ENCODE measurements around the gene SV2B.

Gene SV2B

DNA sequence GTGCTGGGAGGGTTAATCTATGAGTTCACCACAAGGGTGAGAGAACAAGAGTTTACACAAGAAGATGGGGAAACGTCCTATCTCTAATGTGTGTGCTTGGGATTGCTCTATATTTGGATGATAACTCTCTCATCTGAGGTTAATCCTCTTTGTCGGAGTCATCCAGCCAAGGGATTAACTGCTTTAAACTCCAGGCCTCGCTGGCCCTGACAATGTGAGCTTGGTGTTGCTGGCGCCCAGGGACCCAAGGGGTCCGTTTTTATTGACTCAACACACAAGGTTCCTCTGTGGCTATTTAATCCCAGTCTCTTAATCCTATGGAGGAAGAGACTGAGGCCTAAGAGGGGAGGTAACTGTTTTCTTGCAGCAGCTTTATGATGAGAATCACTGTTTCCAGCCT, 14.2 kb downstream of the SV2B start:
- DNase-seq (ENCODE audit: low read depth), result no peak
- H3K4me3 ChIP-seq (ENCODE audit: low read depth, low read length), result no peak overlapping the region
- TF ChIP-seq, protein P1, sequence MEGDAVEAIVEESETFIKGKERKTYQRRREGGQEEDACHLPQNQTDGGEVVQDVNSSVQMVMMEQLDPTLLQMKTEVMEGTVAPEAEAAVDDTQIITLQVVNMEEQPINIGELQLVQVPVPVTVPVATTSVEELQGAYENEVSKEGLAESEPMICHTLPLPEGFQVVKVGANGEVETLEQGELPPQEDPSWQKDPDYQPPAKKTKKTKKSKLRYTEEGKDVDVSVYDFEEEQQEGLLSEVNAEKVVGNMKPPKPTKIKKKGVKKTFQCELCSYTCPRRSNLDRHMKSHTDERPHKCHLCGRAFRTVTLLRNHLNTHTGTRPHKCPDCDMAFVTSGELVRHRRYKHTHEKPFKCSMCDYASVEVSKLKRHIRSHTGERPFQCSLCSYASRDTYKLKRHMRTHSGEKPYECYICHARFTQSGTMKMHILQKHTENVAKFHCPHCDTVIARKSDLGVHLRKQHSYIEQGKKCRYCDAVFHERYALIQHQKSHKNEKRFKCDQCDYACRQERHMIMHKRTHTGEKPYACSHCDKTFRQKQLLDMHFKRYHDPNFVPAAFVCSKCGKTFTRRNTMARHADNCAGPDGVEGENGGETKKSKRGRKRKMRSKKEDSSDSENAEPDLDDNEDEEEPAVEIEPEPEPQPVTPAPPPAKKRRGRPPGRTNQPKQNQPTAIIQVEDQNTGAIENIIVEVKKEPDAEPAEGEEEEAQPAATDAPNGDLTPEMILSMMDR (IDR thresholded peaks at IDR 0.05; ENCODE audit: insufficient read depth, low read depth, low read length, missing control alignments), result no peak

DNA sequence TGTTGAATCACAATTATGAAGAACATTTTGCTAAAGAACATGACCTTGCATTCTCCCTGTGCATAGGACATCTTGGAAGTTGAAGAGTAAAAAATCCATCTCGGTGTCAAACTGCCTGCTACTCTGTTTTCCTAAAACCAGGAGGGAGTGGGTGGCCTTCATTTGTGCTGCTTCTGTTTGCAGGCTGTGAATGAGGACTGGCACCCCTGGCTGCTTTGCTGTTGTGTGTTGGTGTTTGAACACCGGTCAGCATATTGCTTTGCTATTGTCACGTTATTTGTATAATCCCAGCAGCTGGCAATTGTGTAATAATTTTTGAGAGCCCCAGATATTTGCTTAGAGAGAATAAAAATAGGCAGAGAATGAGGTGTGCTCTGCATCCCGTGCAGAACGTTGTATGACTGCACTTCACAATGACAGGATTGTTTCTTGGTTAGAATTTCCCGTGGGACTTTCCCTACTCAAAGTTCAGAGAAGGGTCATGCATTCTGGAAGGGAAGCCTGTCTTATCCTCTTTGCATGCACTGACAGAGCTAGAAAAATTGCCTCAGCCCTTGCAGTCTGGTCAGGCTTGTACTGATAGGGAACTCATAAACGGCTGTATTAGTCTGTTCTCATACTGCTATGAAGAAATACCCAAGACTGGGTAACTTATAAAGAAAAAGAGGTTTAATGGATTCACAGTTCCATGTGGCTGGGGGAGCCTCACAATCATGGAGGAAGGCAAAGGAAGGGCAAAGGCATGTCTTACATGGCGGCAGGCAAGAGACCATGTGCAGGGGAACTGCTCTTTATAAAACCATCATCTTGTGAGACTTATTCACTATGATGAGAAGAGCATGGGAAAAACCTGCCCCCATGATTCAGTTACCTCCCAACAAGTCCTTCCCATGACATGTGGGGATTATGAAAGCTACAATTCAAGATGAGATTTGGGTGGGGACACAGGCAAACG, 16.3 kb downstream of the SV2B start:
- peak; percentile 88 for DNase-seq (ENCODE audit: low read depth)

DNA sequence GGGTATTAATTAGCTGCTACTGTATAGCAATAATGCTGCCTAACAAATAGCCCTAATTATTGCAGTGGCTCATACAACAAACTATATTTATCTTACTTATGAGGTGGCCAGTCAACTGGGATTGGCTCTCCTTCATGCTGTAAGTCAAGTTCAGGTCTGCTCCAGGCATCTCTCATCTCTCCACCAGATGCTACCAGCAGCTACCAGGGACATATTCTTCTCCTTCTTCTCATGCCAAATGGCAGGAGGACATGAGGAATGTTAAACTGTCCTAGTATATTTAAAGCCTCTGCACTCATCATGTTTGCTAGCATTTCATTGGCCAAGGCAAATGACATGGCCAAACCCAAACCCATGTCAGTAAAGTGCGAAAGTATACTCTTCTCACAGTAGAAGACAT, 17.3 kb downstream of the SV2B start:
- no peak for DNase-seq (ENCODE audit: low read depth)
- TF ChIP-seq, protein P1 (IDR thresholded peaks at IDR 0.05; ENCODE audit: insufficient read depth, low read depth, low read length, missing control alignments), result no peak
- no peak overlapping the region for H3K4me3 ChIP-seq (ENCODE audit: low read depth, low read length)

More for the DNA sequence above, 16.3 kb downstream of the SV2B start:
- TF ChIP-seq, protein P1 (IDR thresholded peaks at IDR 0.05; ENCODE audit: insufficient read depth, low read depth, low read length, missing control alignments), result no peak
- no peak overlapping the region for H3K4me3 ChIP-seq (ENCODE audit: low read depth, low read length)

DNA sequence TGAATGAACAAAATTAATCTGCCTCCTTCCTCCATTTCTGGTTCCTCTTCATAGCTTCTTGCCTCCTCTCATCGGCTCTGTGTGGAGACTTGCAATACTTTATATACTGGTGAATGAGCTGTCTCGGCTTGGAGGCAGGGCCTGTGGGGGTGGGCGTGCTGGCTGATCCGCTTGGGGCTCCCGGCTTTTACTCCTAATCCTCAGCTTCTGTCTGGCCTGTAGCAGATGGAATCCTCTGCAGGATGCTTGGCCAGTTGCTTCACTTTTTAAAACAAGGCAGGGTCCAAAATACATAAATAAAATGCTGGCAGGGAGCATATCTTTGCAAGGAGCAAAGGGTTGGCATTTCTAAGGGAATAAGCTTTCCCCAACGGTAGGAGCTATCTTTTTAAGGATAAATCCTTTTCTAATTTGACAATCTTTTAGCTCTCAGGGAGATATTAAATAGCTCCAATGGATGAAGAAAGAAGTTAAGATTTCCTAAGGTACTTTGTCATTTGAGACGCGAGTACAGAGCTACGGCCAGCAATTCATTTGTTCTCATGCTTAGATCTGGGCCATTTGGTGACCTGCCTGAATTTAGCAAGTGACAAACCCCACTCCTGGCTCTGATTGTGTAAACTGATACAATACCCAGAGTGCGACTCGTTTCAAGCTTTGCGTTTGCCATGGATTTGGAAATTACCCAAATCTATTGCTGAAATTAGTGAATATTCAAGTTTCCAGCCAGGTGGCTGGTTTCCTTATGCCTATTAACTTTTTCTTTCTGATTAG, 18.9 kb downstream of the SV2B start:
- no peak for DNase-seq (ENCODE audit: low read depth)
- no peak overlapping the region for H3K4me3 ChIP-seq (ENCODE audit: low read depth, low read length)
- TF ChIP-seq, protein P1 (IDR thresholded peaks at IDR 0.05; ENCODE audit: insufficient read depth, low read depth, low read length, missing control alignments), result no peak

DNA sequence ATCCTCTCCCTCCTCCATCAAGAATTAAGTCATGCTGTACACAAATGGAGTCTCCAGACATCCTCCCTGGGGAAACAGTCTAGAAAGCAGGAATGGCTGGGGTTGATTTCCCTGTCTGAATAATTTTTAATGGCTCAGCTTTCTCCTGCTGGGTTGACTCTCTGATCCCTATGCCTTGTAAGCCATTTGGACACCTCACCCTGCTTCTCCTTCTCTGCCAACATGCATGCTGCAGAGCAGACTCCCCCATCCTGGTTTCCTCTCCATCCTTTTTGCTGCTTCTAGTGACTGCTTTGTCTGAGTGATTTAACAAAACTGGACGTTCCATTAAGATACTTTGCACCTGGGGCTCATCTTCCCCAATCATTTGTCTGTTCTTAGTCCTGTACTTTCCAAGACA, 22.2 kb downstream of the SV2B start:
- H3K4me3 ChIP-seq (ENCODE audit: low read depth, low read length), result no peak overlapping the region
- TF ChIP-seq, protein P1 (IDR thresholded peaks at IDR 0.05; ENCODE audit: insufficient read depth, low read depth, low read length, missing control alignments), result no peak
- no peak for DNase-seq (ENCODE audit: low read depth)

DNA sequence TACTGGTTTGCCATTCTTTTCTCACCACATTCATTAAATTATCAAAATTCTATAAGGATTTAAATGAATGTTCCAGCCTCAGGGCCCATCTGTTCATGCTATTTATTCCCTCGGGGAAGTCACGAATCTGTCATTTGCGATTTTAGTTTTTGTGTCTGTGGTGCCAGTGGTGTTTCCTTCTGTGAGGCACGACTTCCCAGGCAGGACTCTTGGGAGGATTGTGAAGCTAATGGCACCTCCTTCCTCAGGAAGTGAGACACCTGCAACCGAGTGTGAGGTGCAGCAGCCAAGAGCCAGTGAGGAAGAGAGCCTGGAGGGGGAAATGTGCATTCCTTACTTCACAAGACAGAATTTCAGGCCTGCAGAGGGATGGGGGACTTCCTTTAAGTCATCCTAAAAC, 24.1 kb downstream of the SV2B start:
- TF ChIP-seq, protein P1 (IDR thresholded peaks at IDR 0.05; ENCODE audit: insufficient read depth, low read depth, low read length, missing control alignments), result no peak
- peak; percentile 18 for DNase-seq (ENCODE audit: low read depth)
- no peak overlapping the region for H3K4me3 ChIP-seq (ENCODE audit: low read depth, low read length)
